NCI-H2171 treated with DMSO at 0.1 percent for 48 hours (cell line): ENCODE results near the gene CLDN2.
"Not testable (repeated sequence)": the region's sequence is repeated elsewhere in the genome, so short reads cannot be mapped to it uniquely, and the experiment has no call there.

ENCODE experiments used
- DNase-seq: peaks from one replicate; lab custom pipeline; 2025; lab: John Stamatoyannopoulos, UW

The CLDN2 gene

DNA sequence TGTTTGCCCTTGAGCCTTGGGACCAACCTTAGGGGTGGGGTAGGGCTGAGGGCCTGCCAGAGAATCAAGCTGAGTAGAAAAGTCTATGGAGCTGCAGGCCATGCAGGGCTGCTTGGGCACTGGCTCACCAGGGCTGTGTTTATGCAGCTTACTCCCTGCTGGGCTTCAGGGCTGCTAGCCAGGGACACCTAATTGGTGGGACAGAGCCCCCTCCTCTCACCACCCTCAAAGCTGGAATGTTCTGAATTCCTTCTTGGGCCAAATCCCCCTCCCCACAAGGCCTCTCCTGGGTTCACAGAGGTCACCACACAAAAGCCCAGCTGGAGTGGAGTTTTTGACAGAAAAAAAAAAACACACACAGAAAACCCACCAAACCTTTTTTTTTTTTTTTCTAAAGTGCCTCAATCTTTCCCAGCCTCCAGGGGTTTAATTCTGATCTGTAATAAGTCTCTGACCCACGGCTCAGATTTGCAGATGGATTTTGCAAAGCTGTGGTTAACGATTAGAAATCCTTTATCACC is at the start of gene CLDN2:
TSS of gene CLDN2 (plus strand) at position 471 of the 521 bp plus-strand sequence. CDS start 7,827 bp downstream, outside the sequence.
- DNase-seq, result no peak

- not testable (repeated sequence) for DNase-seq
Measured at GRCh38 chrX:106872796-106873195, 47.4 kb upstream of the CLDN2 start.

DNA sequence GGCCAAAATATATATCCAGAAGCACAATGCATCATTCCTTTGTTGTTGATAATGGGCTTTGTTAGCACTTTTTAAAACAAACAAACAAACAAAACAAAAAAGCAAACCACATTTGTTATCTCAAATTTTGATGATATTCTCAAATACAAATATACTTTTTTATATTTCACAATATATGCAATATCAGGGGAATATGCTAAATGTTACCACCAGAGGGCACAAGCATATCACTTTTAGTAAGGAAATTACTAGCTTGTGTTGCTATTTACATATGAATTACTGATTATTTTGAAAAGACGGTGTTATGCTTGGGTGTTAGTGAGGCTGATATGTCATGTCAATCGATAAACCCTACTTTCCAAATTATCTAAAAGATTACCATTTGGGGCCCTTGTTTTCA is 46.1 kb upstream of the CLDN2 start:
- peak; percentile 22 for DNase-seq

GRCh38 chrX:106875151-106875550 is 45.1 kb upstream of the CLDN2 start:
- DNase-seq, result no peak

GRCh38 chrX:106889468-106889867 is 30.7 kb upstream of the CLDN2 start:
- DNase-seq, result no peak

DNA sequence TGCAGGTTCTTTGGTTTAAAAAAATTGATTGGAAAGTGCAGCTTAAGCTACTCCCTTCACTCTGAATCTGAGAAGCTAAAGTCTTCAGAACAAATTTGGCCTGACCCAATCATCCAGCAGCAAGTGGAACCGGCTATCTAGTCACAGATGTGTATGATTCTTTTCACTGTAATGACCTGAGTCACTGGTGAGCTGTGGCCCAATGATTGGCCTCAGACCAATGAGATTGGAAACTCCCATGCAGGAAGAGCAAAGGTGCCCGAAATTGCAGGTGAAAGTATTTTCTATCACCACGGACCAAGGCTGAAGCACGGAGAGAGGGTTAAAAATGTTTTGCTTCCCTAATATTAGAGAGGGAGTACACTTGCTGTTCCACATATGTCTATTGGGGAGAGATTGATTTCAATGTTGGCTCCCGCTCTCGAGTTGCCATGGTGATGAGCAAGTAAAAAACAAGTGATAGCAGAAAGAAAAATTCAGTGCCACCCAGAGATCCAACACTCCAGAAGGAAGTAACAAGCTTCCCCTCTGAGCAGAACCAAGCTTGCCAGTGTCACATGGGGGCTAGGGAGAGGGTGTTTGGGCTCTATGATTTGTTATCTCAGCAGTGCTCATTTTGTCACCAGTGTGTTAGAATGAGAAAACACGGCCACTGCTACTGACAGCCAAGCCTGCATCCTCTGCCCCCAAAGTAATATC is 28.3 kb upstream of the CLDN2 start:
- peak; percentile 75 for DNase-seq

DNA sequence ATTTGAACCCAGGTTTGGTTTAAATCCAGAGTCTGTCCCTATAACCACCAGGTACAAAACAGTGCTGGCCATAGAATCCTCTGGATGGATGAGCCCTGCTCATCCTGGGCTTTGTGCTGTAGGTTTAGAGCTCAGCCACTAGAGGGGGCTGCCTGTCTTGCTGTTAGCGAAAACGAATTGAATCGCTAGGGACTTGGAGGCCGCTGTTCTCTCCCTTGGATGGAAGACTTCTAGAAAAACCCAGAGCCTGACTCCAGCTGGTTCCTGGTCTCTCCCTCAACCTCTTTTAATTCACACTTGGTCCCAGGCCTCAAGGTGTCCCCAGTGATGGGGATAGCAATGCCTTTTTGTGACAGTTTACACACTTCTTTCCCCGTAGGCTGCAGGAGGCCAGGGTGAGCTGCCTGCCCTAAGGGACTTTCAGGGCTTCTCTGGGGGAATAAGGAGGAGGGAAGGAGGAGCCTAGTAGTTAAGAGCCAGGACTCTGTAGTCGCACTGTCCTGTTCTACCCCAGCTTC is 25.8 kb upstream of the CLDN2 start:
- DNase-seq, result peak; percentile 61

- DNase-seq, result no peak
Measured at GRCh38 chrX:106894978-106895452, 25.2 kb upstream of the CLDN2 start.

DNA sequence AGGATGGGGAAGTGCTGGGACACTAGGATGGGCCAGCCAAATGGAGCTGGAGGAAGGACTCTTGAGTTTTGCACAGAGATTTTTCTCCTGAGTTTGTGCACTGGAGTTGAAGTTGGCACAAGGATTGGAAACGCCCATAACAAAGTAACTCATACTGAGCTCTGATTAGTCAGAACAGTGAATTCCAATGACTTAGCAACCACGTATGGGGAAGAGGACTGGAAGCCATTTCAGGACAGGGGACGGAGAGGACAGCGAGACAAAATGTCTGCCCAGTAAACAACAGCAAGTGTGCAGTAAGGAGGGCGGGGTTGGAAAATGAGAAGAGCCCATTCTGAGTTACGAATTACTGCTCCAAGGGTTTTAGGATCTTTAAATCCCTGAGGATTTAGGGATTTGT is 22.9 kb upstream of the CLDN2 start:
- DNase-seq, result no peak

DNA sequence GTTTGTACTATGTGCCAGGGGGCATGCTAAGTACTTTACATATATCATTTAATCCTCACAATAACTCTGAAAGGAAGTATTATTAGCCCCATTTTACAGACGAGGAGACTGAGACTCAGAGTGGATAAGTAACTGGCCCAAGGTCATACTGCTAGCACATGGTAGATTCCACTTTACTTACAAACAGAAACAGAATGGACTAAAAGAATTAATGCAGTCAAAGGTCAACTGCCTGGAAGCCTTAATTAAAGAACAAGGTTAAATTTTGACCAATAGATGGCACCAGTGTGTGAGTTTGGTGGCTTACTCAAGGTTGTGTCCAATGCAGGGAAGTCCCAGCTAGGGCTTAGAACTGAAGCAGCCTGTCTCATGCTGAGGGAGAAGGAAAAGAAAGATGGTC is 21.7 kb upstream of the CLDN2 start:
- DNase-seq, result peak; percentile 5

- no peak for DNase-seq
Measured at GRCh38 chrX:106899276-106899675, 20.9 kb upstream of the CLDN2 start.

DNA sequence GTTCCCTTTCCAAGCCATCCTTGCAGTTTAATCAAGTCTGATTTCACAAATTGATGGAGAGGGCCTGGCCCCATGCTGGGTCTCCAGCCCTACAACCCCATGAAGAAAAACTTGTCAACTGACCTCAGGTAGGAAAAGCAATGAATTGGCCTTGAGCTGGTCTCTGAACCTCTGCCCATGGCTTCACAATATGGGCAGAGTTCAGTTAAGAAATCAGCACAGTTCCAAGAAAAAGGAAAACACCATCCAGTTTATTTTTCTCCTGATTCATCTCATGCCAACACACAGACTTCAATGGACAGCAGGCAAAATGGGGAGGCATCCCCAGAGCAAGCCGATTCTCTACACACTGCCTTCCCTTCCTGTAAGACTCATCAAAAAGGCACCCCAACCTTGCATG is 20.4 kb upstream of the CLDN2 start:
- no peak for DNase-seq

DNA sequence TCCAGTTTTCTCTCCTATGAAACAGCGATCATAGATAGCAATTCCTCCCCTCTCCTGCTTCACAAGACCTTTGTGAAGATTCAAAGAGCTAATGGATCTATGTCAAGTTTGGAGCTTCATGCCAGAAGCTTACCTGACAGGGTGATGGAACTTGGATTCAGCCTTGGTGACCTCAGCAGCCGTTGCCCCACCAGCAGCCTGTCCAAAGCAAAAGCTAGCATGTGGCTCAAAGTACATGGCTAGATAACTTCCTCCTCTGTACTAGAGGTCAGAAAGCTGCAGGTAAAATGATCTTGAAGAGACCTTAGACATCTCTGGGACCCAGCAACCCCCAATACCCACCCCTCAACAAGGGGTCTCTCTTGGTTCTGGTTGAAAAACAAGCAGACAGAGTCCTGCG is 18.9 kb upstream of the CLDN2 start:
- no peak for DNase-seq

- DNase-seq, result no peak
Measured at GRCh38 chrX:106901781-106902219, 18.4 kb upstream of the CLDN2 start.

DNA sequence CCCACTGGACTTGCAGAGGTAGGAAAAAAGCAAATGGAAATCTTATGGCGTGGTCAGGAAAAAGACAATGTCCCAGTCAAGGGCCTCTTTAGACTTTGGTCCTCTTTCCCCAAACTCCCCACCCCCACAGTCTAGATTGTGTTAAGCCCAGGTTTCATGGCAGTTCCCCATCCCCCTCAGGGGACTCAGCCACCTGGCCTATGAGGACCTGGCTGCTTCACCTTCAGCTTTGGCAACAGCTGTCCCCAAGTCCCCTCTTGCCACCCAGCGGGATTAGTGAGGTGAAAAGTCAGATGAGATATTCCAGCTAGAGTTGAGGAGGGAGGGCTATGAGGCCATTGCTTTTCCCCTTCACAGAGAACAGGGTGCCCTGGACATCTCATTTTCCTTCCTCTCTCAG is 17.5 kb upstream of the CLDN2 start:
- DNase-seq, result no peak

GRCh38 chrX:106903291-106903824 is 16.8 kb upstream of the CLDN2 start, which contains the start of gene RIPPLY1:
RIPPLY1 (minus strand) TSS chrX:106903341; CDS start chrX:106903287, 54 bp downstream.
- peak; percentile 18 for DNase-seq

- no peak for DNase-seq
Measured at GRCh38 chrX:106903856-106904528, 16.2 kb upstream of the CLDN2 start.

GRCh38 chrX:106905064-106905708 is 15.0 kb upstream of the CLDN2 start:
- no peak for DNase-seq

DNA sequence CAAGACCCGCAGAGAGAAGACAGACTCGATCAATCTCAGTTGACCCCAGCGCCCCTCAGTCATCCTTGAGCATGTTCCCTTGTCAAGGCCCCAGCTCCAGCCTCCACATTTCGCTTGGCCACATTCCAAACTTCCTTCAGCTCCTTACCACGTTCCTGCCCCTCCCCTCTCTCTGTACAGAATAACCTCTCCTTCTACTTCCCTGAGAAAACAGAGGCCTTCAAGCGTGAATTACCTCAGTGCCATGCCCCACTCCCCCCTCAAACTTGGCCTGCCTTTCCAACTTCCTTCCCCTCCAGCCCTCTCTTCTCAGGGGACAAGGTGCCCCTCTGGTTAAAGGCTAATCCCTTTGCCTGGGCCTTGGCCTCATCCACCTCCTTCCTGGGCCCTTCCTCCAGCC is 13.8 kb upstream of the CLDN2 start:
- no peak for DNase-seq

DNA sequence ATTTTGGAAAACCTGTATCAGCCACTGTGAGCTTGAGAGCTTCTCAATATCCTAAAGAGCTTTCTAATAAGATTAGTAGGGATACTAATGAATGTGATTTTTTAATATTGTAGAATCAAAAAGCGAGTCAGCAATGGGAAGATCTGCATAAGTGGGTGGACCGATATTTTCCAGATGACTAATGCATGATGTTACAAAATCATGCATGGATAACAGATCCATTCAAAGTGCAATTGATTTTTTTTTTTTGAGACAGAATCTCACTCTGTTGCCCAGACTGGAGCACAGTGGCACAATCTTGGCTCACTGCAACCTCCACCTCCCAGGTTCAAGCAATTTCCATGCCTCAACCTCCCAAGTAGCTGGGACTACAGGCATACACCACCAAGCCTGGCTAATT is 7.3 kb upstream of the CLDN2 start:
- DNase-seq, result no peak

DNA sequence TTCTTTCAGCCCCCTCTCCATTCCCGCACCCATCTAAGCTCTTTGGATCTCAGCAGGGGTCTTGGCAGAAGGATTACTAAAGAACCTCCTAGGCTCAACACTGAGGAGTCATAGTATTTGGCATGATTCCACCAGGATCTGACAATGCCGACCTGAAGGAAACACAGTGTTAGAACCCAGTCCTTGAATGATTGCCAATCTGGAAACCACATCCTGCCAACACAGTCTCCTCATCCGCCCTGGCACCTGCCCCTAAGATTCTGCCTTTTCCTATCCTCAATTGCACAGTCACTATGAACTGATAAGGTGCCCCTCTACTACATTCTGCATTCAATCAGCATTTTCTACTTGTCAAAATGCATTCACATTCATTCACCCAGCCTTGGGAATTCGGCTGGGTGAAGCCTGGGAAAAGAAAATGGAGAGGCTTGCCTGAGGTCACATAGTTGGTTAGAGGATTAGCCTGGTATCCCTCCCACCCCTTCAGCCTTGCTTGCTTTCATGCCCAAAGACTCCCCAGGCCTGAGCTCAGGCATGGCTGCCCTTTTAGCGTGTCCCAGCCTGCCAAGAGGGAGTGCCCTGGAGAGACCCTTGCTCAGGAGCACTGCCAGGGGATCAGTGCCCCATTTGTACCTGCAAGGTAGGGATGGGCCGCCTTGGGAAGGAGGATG is 2.2 kb upstream of the CLDN2 start:
- DNase-seq, result peak; percentile 5

- no peak for DNase-seq
Measured at GRCh38 chrX:106921637-106922036, 1.4 kb downstream of the CLDN2 start.
